Smooth muscle cell (in vitro differentiated cells): ENCODE results near the gene GMIP. TPM values are rescaled to one million over a fixed set of nuclear protein-coding genes. Genes with fewer than 3 reads are reported as not detected.

Experiments used
- DNase-seq: peaks from one replicate; lab custom pipeline; 2025; ENCODE audit not compliant: unreplicated experiment; lab: John Stamatoyannopoulos, UW
- H2AFZ ChIP-seq: fragments of 200-600 bp; sonication (generic); 2 replicates; pipeline ENCODE4 v1.6.0; 2016; ENCODE audit warnings: antibody characterized with exemption, low read depth, mild to moderate bottlenecking
- H3F3A ChIP-seq: fragments of 200-600 bp; sonication (generic); 2 replicates; pipeline ENCODE4 v1.6.0; 2017; ENCODE audit warnings: antibody characterized with exemption, low read depth
- H3K27ac ChIP-seq: fragments of 200-600 bp; sonication (generic); 2 replicates; pipeline ENCODE4 v1.5.1; 2016; ENCODE audit warnings: low read depth, mild to moderate bottlenecking
- H3K27me3 ChIP-seq: fragments of 200-600 bp; sonication (generic); 2 replicates; pipeline ENCODE4 v1.6.1; 2016; ENCODE audit warnings: low read depth, mild to moderate bottlenecking
- H3K36me3 ChIP-seq: fragments of 200-600 bp; sonication (generic); 2 replicates; pipeline ENCODE4 v1.5.1; 2016; ENCODE audit warnings: low read depth
- H3K4me1 ChIP-seq: fragments of 200-600 bp; sonication (generic); 2 replicates; pipeline ENCODE4 v1.5.1; 2016; ENCODE audit warnings: low read depth
- H3K4me2 ChIP-seq: fragments of 200-600 bp; sonication (generic); 2 replicates; pipeline ENCODE4 v1.6.0; 2016; ENCODE audit warnings: mild to moderate bottlenecking
- H3K4me3 ChIP-seq: fragments of 200-600 bp; sonication (generic); 2 replicates; pipeline ENCODE4 v1.5.1; 2016; ENCODE audit warnings: mild to moderate bottlenecking
- H3K79me2 ChIP-seq: fragments of 200-600 bp; sonication (generic); 2 replicates; pipeline ENCODE4 v1.6.0; 2016; ENCODE audit warnings: low read depth, mild to moderate bottlenecking
- H3K9ac ChIP-seq: fragments of 200-600 bp; sonication (generic); 2 replicates; pipeline ENCODE4 v1.6.0; 2016; ENCODE audit warnings: low read depth
- H3K9me3 ChIP-seq: fragments of 200-600 bp; sonication (generic); replicated peaks from 2 replicates; pipeline ENCODE4 v1.5.1; 2016; ENCODE audit warnings: low read depth
- H4K20me1 ChIP-seq: fragments of 200-600 bp; sonication (generic); 2 replicates; pipeline ENCODE4 v1.6.0; 2016; ENCODE audit warnings: low read depth
- CTCF ChIP-seq: fragments of 200-600 bp; sonication (generic); IDR thresholded peaks from 2 replicates; pipeline ENCODE4 v1.5.1; 2017; ENCODE audit warnings: borderline replicate concordance, mild to moderate bottlenecking, antibody characterized with exemption; ENCODE audit not compliant: insufficient read depth, poor library complexity, severe bottlenecking
- WGBS: methylation state at CpG from one replicate; pipeline ENCODE4 v1.1.7; 2016; ENCODE audit warnings: low lambda C conversion rate; 5-methylcytosine and 5-hydroxymethylcytosine counted together
- polyA plus RNA-seq: library from polyadenylated mRNA; unstranded; fragments of >200 nt; fragmentation: Nextera tagmentation; extraction: Ambion mirVana; gene quantifications from 2 replicates; pipeline ENCODE4 v1.2.1, GENCODE V29; 2016
- total RNA-seq: library from RNA; depleted of rRNA; stranded (reverse); fragments of >200 nt; gene quantifications from 2 replicates; pipeline ENCODE4 v1.2.3, GENCODE V29; 2014

GMIP gene
- total and polyA plus RNA-seq, 2 experiments from 2014 or later = 3.9 to 19.5 TPM

- no peaks in the 10 kb centered on the region for H3K36me3 ChIP-seq
- DNase-seq = no peak
- H3K4me3 ChIP-seq = no peak overlapping the region
- no peaks in the 10 kb centered on the region for H3F3A ChIP-seq
- no peak overlapping the region for H3K9ac ChIP-seq
- no peaks in the 10 kb centered on the region for H3K9me3 ChIP-seq
- H2AFZ ChIP-seq = no peak overlapping the region
- H3K4me1 ChIP-seq = no peaks in the 10 kb centered on the region
- no peaks in the 10 kb centered on the region for H4K20me1 ChIP-seq
- 95% methylated on average over 17 of the region's 22 CpGs for WGBS
- H3K27ac ChIP-seq = no peak overlapping the region
- no peaks in the 10 kb centered on the region for H3K27me3 ChIP-seq
- no peak for TF ChIP-seq CTCF
- no peak overlapping the region for H3K4me2 ChIP-seq
- H3K79me2 ChIP-seq = no peaks in the 10 kb centered on the region
Observed at GRCh38 chr19:19633711-19634515, 9.5 kb downstream of the GMIP start.

GRCh38 chr19:19632661-19633060, 10.8 kb downstream of the GMIP start:
- H4K20me1 ChIP-seq = no peaks in the 10 kb centered on the region
- H3K4me2 ChIP-seq = no peak overlapping the region
- H3F3A ChIP-seq = no peaks in the 10 kb centered on the region
- no peaks in the 10 kb centered on the region for H3K79me2 ChIP-seq
- 96% methylated on average over 5 of the region's 5 CpGs for WGBS
- H3K4me1 ChIP-seq = no peaks in the 10 kb centered on the region
- no peak overlapping the region for H3K4me3 ChIP-seq
- DNase-seq = no peak
- no peak overlapping the region for H3K27ac ChIP-seq
- H3K27me3 ChIP-seq = no peaks in the 10 kb centered on the region
- no peaks in the 10 kb centered on the region for H3K9me3 ChIP-seq
- no peaks in the 10 kb centered on the region for H3K36me3 ChIP-seq
- H2AFZ ChIP-seq = no peak overlapping the region
- no peak overlapping the region for H3K9ac ChIP-seq
- no peak for TF ChIP-seq CTCF

GRCh38 chr19:19631346-19631745, 12.1 kb downstream of the GMIP start:
- no peaks in the 10 kb centered on the region for H3F3A ChIP-seq
- no peak for TF ChIP-seq CTCF
- no peak overlapping the region for H3K9ac ChIP-seq
- H3K4me3 ChIP-seq = no peak overlapping the region
- 94% methylated on average over 7 of the region's 7 CpGs for WGBS
- no peaks in the 10 kb centered on the region for H3K27me3 ChIP-seq
- no peaks in the 10 kb centered on the region for H3K9me3 ChIP-seq
- no peaks in the 10 kb centered on the region for H3K4me1 ChIP-seq
- DNase-seq = no peak
- no peaks in the 10 kb centered on the region for H4K20me1 ChIP-seq
- no peak overlapping the region for H3K4me2 ChIP-seq
- H3K27ac ChIP-seq = no peak overlapping the region
- H3K79me2 ChIP-seq = no peaks in the 10 kb centered on the region
- H3K36me3 ChIP-seq = no peaks in the 10 kb centered on the region
- H2AFZ ChIP-seq = no peak overlapping the region

GRCh38 chr19:19630426-19630825, 13.0 kb downstream of the GMIP start:
- Histone ChIP-seq H3K4me3 (no peak overlapping the region), H3K9me3 (no peaks in the 10 kb centered on the region), H3K36me3 (no peaks in the 10 kb centered on the region), H3K27me3 (no peaks in the 10 kb centered on the region), H4K20me1 (no peaks in the 10 kb centered on the region), H3K4me1 (no peaks in the 10 kb centered on the region), H3K4me2 (no peak overlapping the region), H3K79me2 (no peaks in the 10 kb centered on the region), H3K9ac (no peak overlapping the region), H3K27ac (no peak overlapping the region), H3F3A (no peaks in the 10 kb centered on the region), H2AFZ (no peak overlapping the region)
- TF ChIP-seq CTCF = no peak
- 98% methylated on average over 2 of the region's 2 CpGs for WGBS
- no peak for DNase-seq
